CD4-positive, alpha-beta T cell treated with Interleukin-4 for 4 hours (primary cell): Measurements from ENCODE around the gene FHL1.
"Not testable (repeated sequence)": the region's sequence is repeated elsewhere in the genome, so short reads cannot be mapped to it uniquely, and the experiment has no call there.

ENCODE experiments used
- DNase-seq: peaks from one replicate; pipeline ENCODE4 v3.0.0-alpha.2; 2020

The FHL1 gene

GRCh38 chrX:136147315-136147901, at the start of gene FHL1:
Gene FHL1 (plus strand): TSS chrX:136147533.
- DNase-seq: peak; percentile 46

GRCh38 chrX:136097871-136098805, 49.2 kb upstream of the FHL1 start:
- no peak for DNase-seq

GRCh38 chrX:136104936-136105335, 42.4 kb upstream of the FHL1 start:
- no peak for DNase-seq

- DNase-seq: no peak
Observed at GRCh38 chrX:136106920-136107528, 40.3 kb upstream of the FHL1 start.

- not testable (repeated sequence) for DNase-seq
Observed at GRCh38 chrX:136108905-136109304, 38.4 kb upstream of the FHL1 start.

GRCh38 chrX:136112286-136112685, 35.0 kb upstream of the FHL1 start:
- DNase-seq: no peak

- no peak for DNase-seq
Observed at GRCh38 chrX:136112778-136113177, 34.6 kb upstream of the FHL1 start.

- DNase-seq: no peak
Observed at GRCh38 chrX:136115126-136115903, 32.0 kb upstream of the FHL1 start.

- no peak for DNase-seq
Observed at GRCh38 chrX:136115904-136116297, 31.4 kb upstream of the FHL1 start.

GRCh38 chrX:136121788-136122187, 25.5 kb upstream of the FHL1 start:
- no peak for DNase-seq

GRCh38 chrX:136122207-136122606, 25.1 kb upstream of the FHL1 start:
- DNase-seq: no peak

- DNase-seq: no peak
Observed at GRCh38 chrX:136125106-136125505, 22.2 kb upstream of the FHL1 start.

GRCh38 chrX:136126371-136126770, 21.0 kb upstream of the FHL1 start:
- DNase-seq: no peak

- DNase-seq: no peak
Observed at GRCh38 chrX:136126872-136127406, 20.4 kb upstream of the FHL1 start.

GRCh38 chrX:136128743-136129142, 18.6 kb upstream of the FHL1 start:
- DNase-seq: no peak

GRCh38 chrX:136130931-136131833, 16.2 kb upstream of the FHL1 start:
- no peak for DNase-seq

GRCh38 chrX:136138939-136139338, 8.4 kb upstream of the FHL1 start:
- DNase-seq: no peak

- DNase-seq: no peak
Observed at GRCh38 chrX:136141569-136141968, 5.8 kb upstream of the FHL1 start.

- DNase-seq: no peak
Observed at GRCh38 chrX:136142592-136142991, 4.7 kb upstream of the FHL1 start.

- peak; percentile 33 for DNase-seq
Observed at GRCh38 chrX:136143711-136144110, 3.6 kb upstream of the FHL1 start.

- no peak for DNase-seq
Observed at GRCh38 chrX:136146614-136147314, 569 bp upstream of the FHL1 start.
